ENCODE data around the gene ACACB. TPM values are rescaled to one million over a fixed set of nuclear protein-coding genes. Genes with fewer than 3 reads are reported as not detected.

ACACB gene
- polyA plus RNA-seq (2013, experiment 1 of 4), result 7.8 TPM
- polyA plus RNA-seq (2013, experiment 2 of 4), result 8.1 TPM
- polyA plus RNA-seq (2013, experiment 3 of 4), result 6.3 TPM
- polyA plus RNA-seq (2013, experiment 4 of 4), result 7.0 TPM

DNA sequence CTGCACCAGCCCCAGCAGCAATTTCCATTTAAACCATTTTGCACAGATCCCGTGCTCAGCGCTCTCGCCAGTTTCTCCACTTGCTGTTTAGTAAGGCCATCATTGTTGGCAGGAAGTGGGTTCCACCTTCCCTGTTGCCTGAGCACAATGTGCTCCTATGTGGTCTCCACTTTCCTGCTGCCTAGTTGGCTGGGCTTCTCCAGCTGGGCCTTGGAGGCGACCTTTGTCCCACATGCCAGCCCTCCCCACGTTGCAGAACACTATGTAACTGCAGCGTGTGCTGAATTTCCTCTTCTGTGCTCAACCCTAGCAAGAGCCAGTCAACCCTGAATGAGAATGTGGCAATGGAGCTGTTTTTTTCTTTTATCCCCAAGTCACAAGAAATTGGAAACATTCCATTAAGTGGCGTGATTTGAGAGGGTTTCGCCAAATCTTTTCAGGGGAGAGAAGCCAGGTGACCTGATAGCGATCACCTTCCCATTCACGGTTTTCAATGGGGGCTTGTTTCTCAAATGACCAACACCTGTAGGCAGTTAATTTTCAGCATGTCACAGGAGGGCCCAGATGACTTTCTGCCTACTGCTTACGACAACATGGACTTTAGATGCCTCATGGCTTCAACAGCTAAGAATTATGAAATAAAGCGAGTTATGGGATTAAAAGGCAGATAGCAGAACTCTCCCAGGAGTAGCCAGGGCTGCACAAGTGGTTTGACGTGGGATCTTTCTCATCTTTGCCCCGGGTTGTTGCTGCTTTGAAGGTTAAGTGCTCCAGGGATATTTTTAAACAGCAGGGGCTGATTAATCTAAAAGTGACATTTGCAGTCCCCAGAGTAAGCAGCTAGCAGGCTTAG is at the start of gene ACACB:
ACACB (plus strand) TSS at position 830 of the 853 bp plus-strand sequence. CDS start 22,819 bp downstream, outside the sequence.
- WGBS, 2 experiments, result 72 to 77% methylated on average over 14 of the region's 14 CpGs
- no peak within 1 kb of the TSS for H3K27ac ChIP-seq (ENCODE audit: insufficient read depth, low read depth, low read length, poor library complexity, severe bottlenecking)
- H3K4me1 ChIP-seq (ENCODE audit: control insufficient read depth, insufficient read depth, low read length), result peaks cover 18% of the 10 kb centered on the region
- H3K9me3 ChIP-seq (ENCODE audit: control insufficient read depth, low read length), result no peaks in the 10 kb centered on the region
- no peak within 1 kb of the TSS for H3K4me3 ChIP-seq (ENCODE audit: insufficient read depth, low read depth, low read length)
- H3K27me3 ChIP-seq (ENCODE audit: control insufficient read depth, insufficient read depth, low read length, poor library complexity, severe bottlenecking), result no peaks in the 10 kb centered on the region
- H3K36me3 ChIP-seq (ENCODE audit: control insufficient read depth, insufficient read depth, low read length), result no peaks in the 10 kb centered on the region

DNA sequence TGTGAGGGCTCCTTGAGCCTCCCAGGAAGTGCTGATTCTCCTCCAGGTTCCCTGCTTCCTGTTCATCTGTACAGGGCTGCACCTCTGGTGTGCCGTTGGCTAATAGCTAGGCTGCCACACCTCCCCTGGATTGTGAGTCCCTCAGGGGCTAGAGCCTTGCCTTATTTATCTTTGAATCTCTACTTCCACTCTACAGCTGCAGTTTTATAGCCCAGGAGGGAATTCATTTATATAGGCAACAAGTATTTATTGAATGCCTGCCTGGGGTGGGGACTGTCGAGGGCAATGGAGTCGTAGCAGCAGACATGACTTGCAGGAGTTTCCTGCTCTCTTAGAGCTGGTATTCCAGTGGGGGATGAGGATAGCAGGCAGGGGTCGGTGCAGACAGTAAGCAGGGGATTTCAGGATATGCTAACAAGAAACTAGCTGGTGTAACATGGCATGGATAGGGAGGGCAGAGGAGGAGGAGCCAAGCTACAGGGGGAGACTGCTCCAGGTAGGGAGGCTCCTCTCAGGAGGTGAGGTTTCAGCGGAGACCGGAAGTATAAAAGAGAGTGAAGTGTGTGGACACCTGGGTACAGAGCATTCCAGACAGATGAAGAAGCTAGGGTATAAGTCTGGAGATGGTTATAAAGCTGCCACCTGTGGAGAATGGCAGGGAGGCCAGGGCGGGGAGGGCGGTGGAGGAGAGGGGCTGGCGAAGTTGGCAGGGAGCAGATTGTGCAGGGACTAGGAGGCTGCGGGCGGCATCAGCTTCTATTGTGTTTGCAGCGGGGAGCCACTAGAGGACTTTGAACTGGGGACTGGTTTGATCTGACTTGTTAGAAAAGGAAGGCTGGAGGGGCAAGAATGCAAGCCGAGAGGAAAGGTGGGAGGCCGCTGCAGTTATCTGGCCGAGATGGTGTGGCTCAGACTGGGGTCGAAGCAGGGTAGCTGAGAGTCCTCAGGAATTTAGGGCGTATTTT is 46.8 kb upstream of the ACACB start:
- no peaks in the 10 kb centered on the region for H3K9me3 ChIP-seq (ENCODE audit: control insufficient read depth, low read length)
- peaks cover 26% of the 10 kb centered on the region for H3K4me1 ChIP-seq (ENCODE audit: control insufficient read depth, insufficient read depth, low read length)
- H3K36me3 ChIP-seq (ENCODE audit: control insufficient read depth, insufficient read depth, low read length), result no peaks in the 10 kb centered on the region
- peak overlapping the region; percentile 80 for H3K27ac ChIP-seq (ENCODE audit: insufficient read depth, low read depth, low read length, poor library complexity, severe bottlenecking)
- WGBS, 2 experiments, result 15 to 16% methylated on average over 17 of the region's 17 CpGs
- no peak overlapping the region for H3K4me3 ChIP-seq (ENCODE audit: insufficient read depth, low read depth, low read length)
- H3K27me3 ChIP-seq (ENCODE audit: control insufficient read depth, insufficient read depth, low read length, poor library complexity, severe bottlenecking), result no peaks in the 10 kb centered on the region

DNA sequence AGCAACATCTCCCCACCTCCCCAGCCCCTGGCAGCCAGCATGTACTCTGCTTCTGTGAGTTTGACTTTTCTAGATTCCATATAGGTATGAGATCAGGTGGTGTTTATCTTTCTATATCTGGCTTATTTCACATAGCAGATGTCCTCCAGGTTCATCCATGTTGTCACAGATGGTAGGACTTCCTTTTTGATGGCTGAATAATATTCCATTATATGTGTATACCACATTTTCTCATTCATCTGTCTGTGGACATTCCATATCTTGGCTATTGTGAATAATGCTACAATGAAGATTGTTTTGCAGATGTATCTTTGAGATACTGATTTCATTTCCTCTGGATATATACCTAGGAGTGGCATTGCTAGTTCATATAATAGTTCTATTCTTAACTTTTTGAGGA is 41.5 kb upstream of the ACACB start:
- peaks cover 18% of the 10 kb centered on the region for H3K4me1 ChIP-seq (ENCODE audit: control insufficient read depth, insufficient read depth, low read length)
- H3K9me3 ChIP-seq (ENCODE audit: control insufficient read depth, low read length), result no peaks in the 10 kb centered on the region
- peaks cover 5% of the 10 kb centered on the region for H3K36me3 ChIP-seq (ENCODE audit: control insufficient read depth, insufficient read depth, low read length)
- H3K27ac ChIP-seq (ENCODE audit: insufficient read depth, low read depth, low read length, poor library complexity, severe bottlenecking), result no peak overlapping the region
- no peaks in the 10 kb centered on the region for H3K27me3 ChIP-seq (ENCODE audit: control insufficient read depth, insufficient read depth, low read length, poor library complexity, severe bottlenecking)
- H3K4me3 ChIP-seq (ENCODE audit: insufficient read depth, low read depth, low read length), result no peak overlapping the region

DNA sequence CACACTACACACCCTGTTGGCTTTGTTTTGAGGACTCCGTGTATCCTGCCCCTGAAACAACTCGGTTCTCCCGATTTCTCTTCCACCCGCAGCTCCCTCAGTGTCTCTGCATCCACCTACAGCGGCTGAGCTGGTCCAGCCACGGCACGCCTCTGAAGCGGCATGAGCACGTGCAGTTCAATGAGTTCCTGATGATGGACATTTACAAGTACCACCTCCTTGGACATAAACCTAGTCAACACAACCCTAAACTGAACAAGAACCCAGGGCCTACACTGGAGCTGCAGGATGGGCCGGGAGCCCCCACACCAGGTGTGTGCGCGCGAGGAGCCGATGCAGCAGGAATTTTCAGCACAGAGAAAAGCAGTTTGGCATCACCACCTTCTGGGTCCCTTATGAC is 33.6 kb upstream of the ACACB start:
- no peak overlapping the region for H3K4me3 ChIP-seq (ENCODE audit: insufficient read depth, low read depth, low read length)
- no peak overlapping the region for H3K27ac ChIP-seq (ENCODE audit: insufficient read depth, low read depth, low read length, poor library complexity, severe bottlenecking)
- H3K4me1 ChIP-seq (ENCODE audit: control insufficient read depth, insufficient read depth, low read length), result no peaks in the 10 kb centered on the region
- WGBS, 2 experiments, result 93 to 95% methylated on average over 14 of the region's 14 CpGs
- peaks cover 7% of the 10 kb centered on the region for H3K36me3 ChIP-seq (ENCODE audit: control insufficient read depth, insufficient read depth, low read length)
- no peaks in the 10 kb centered on the region for H3K27me3 ChIP-seq (ENCODE audit: control insufficient read depth, insufficient read depth, low read length, poor library complexity, severe bottlenecking)
- H3K9me3 ChIP-seq (ENCODE audit: control insufficient read depth, low read length), result no peaks in the 10 kb centered on the region

DNA sequence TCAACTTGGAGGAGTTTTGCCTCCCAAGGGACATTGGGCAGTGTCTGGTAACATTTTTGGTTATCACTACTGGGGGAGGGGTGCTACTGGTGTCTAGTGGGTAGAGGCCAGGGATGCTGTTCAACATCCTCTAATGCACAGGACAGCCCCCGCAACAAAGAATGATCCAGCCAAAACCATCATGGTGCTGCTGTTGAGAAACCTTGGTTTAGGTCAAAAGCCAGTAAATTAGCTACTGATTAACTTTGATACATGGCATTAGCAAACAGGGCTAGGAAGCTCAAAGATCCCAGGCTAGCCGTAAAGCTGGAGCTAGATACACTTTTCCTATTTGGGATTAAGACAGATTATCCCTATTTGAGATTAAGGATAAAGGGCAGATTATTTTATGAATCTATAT is 32.0 kb upstream of the ACACB start:
- WGBS, 2 experiments, result 94 to 100% methylated on average over 2 of the region's 2 CpGs
- H3K9me3 ChIP-seq (ENCODE audit: control insufficient read depth, low read length), result no peaks in the 10 kb centered on the region
- no peaks in the 10 kb centered on the region for H3K27me3 ChIP-seq (ENCODE audit: control insufficient read depth, insufficient read depth, low read length, poor library complexity, severe bottlenecking)
- H3K36me3 ChIP-seq (ENCODE audit: control insufficient read depth, insufficient read depth, low read length), result peaks cover 7% of the 10 kb centered on the region
- no peaks in the 10 kb centered on the region for H3K4me1 ChIP-seq (ENCODE audit: control insufficient read depth, insufficient read depth, low read length)
- H3K4me3 ChIP-seq (ENCODE audit: insufficient read depth, low read depth, low read length), result no peak overlapping the region
- H3K27ac ChIP-seq (ENCODE audit: insufficient read depth, low read depth, low read length, poor library complexity, severe bottlenecking), result no peak overlapping the region

DNA sequence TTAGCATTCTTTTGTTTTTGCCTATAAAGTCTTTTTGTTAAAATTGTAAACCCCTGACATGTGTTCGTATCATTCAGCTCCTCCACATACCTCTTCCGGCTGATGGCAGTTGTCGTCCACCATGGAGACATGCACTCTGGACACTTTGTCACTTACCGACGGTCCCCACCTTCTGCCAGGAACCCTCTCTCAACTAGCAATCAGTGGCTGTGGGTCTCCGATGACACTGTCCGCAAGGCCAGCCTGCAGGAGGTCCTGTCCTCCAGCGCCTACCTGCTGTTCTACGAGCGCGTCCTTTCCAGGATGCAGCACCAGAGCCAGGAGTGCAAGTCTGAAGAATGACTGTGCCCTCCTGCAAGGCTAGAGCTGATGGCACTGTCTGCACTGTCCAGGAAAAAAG is 30.8 kb upstream of the ACACB start:
- Histone ChIP-seq H3K4me1 (ENCODE audit: control insufficient read depth, insufficient read depth, low read length) (no peaks in the 10 kb centered on the region), H3K27ac (ENCODE audit: insufficient read depth, low read depth, low read length, poor library complexity, severe bottlenecking) (no peak overlapping the region), H3K4me3 (ENCODE audit: insufficient read depth, low read depth, low read length) (no peak overlapping the region), H3K36me3 (ENCODE audit: control insufficient read depth, insufficient read depth, low read length) (peaks cover 7% of the 10 kb centered on the region), H3K9me3 (ENCODE audit: control insufficient read depth, low read length) (no peaks in the 10 kb centered on the region), H3K27me3 (ENCODE audit: control insufficient read depth, insufficient read depth, low read length, poor library complexity, severe bottlenecking) (no peaks in the 10 kb centered on the region)
- WGBS, 2 experiments, result 94 to 95% methylated on average over 11 of the region's 11 CpGs

DNA sequence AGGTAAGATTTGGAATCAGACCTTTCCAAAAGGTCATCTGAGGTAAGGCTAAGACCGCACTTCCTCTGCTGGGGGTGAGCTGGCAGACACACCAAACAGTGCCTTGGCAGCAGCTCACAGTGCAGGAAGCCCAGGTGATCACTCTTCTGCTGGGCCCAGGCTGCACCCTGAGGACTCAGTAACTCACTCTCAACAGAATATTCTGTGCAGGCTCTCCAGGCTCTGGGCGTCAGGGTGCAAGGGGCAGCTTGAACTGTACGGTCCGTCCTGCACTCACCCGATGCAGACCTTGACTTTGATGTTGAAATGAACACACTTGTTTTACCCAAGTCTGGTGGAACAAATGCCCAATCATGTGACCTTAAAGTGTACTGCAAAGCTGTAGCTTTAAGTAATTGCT is 29.1 kb upstream of the ACACB start:
- Histone ChIP-seq H3K27ac (ENCODE audit: insufficient read depth, low read depth, low read length, poor library complexity, severe bottlenecking) (no peak overlapping the region), H3K4me3 (ENCODE audit: insufficient read depth, low read depth, low read length) (no peak overlapping the region), H3K9me3 (ENCODE audit: control insufficient read depth, low read length) (no peaks in the 10 kb centered on the region), H3K4me1 (ENCODE audit: control insufficient read depth, insufficient read depth, low read length) (no peaks in the 10 kb centered on the region), H3K27me3 (ENCODE audit: control insufficient read depth, insufficient read depth, low read length, poor library complexity, severe bottlenecking) (no peaks in the 10 kb centered on the region), H3K36me3 (ENCODE audit: control insufficient read depth, insufficient read depth, low read length) (peaks cover 7% of the 10 kb centered on the region)
- 92 to 97% methylated on average over 5 of the region's 5 CpGs for WGBS, 2 experiments

DNA sequence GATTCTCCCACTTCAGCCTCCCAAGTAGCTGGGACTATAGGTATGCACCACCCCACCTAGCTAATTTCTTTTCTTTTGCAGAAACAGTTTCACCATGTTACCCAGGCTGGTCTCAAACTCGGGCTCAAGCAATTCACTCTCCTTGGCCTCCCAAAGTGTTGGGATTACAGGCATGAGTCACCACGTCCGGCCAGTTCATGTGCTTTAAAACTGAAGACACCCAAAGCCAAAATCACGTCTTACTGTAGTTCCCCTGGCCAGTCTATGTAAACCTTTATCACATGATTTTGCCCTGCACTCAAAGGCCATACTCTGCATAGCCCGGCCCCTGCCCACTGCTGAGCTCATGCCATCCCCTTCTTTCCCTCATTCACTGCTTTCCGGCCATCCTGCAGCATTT is 27.6 kb upstream of the ACACB start:
- H3K9me3 ChIP-seq (ENCODE audit: control insufficient read depth, low read length), result no peaks in the 10 kb centered on the region
- 87 to 90% methylated on average over 6 of the region's 6 CpGs for WGBS, 2 experiments
- H3K27me3 ChIP-seq (ENCODE audit: control insufficient read depth, insufficient read depth, low read length, poor library complexity, severe bottlenecking), result no peaks in the 10 kb centered on the region
- H3K27ac ChIP-seq (ENCODE audit: insufficient read depth, low read depth, low read length, poor library complexity, severe bottlenecking), result no peak overlapping the region
- H3K4me1 ChIP-seq (ENCODE audit: control insufficient read depth, insufficient read depth, low read length), result peaks cover 6% of the 10 kb centered on the region
- no peak overlapping the region for H3K4me3 ChIP-seq (ENCODE audit: insufficient read depth, low read depth, low read length)
- peaks cover 7% of the 10 kb centered on the region for H3K36me3 ChIP-seq (ENCODE audit: control insufficient read depth, insufficient read depth, low read length)

DNA sequence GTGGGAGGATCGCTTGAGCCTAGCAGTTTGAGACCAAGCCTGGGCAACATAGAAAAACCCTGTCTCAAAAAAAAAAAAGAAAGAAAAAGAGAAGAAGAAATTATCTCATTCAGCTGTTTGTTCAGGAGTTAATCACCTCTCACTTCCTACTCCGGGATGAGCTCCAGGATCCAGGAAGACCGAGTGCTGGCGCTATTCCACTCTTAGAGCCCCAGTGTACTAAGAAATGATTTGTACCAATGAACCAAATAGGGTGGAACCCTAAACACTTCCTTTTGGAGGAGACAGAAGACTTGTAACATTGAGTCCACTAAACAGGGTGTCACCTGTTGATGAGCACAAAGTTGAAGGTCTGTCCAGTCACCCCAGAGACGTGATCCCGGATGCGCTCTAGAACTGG is 26.7 kb upstream of the ACACB start:
- 95 to 96% methylated on average over 7 of the region's 7 CpGs for WGBS, 2 experiments
- H3K4me1 ChIP-seq (ENCODE audit: control insufficient read depth, insufficient read depth, low read length), result peaks cover 6% of the 10 kb centered on the region
- H3K9me3 ChIP-seq (ENCODE audit: control insufficient read depth, low read length), result no peaks in the 10 kb centered on the region
- no peak overlapping the region for H3K27ac ChIP-seq (ENCODE audit: insufficient read depth, low read depth, low read length, poor library complexity, severe bottlenecking)
- H3K36me3 ChIP-seq (ENCODE audit: control insufficient read depth, insufficient read depth, low read length), result peaks cover 7% of the 10 kb centered on the region
- no peaks in the 10 kb centered on the region for H3K27me3 ChIP-seq (ENCODE audit: control insufficient read depth, insufficient read depth, low read length, poor library complexity, severe bottlenecking)
- no peak overlapping the region for H3K4me3 ChIP-seq (ENCODE audit: insufficient read depth, low read depth, low read length)

DNA sequence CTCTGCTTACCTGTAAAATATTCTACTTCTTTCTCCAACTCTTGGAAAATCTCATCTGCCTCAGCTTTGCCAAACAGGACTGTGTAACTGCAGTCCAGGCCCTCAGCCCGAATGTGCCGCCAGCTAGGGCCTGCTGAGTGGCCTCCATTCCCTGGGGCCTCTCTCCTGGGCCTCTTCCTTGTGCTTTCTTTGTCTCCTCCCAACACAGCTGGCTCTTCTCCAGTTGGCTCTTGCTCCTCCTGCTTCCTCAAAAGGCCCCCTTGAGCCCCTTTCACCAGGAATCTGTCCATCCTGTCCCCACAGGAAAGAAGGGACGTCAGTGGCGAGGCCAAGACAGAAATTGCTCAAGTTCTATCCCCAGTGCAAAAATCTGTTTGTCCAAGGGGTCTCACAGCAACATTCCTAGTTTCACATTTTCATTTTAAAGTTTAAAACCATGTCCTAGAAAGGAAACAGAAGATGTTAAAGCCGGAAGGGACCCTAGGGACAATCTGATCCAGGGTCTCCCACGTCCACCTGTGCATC is 23.8 kb upstream of the ACACB start:
- no peaks in the 10 kb centered on the region for H3K36me3 ChIP-seq (ENCODE audit: control insufficient read depth, insufficient read depth, low read length)
- no peak overlapping the region for H3K27ac ChIP-seq (ENCODE audit: insufficient read depth, low read depth, low read length, poor library complexity, severe bottlenecking)
- peaks cover 6% of the 10 kb centered on the region for H3K4me1 ChIP-seq (ENCODE audit: control insufficient read depth, insufficient read depth, low read length)
- peak overlapping the region; percentile 40 for H3K4me3 ChIP-seq (ENCODE audit: insufficient read depth, low read depth, low read length)
- 93 to 96% methylated on average over 6 of the region's 6 CpGs for WGBS, 2 experiments
- H3K9me3 ChIP-seq (ENCODE audit: control insufficient read depth, low read length), result no peaks in the 10 kb centered on the region
- no peaks in the 10 kb centered on the region for H3K27me3 ChIP-seq (ENCODE audit: control insufficient read depth, insufficient read depth, low read length, poor library complexity, severe bottlenecking)

All from ectodermal cell (in vitro differentiated cells).